HepG2 (cell line): ENCODE measurements around the gene NUDCD2. TPM values are rescaled to one million over a fixed set of nuclear protein-coding genes. Genes with fewer than 3 reads are reported as not detected.
A peak's percentile ranks its signal among the peaks of the same experiment; 100 is the strongest.

Source experiments
- AKNA ChIP-seq: sonication (generic); formaldehyde crosslinking; IDR thresholded peaks from 2 replicates; pipeline ENCODE4 v1.4.0; 2020; ENCODE audit warnings: missing genetic modification reagents, borderline replicate concordance
- CBFB ChIP-seq: sonication (generic); formaldehyde crosslinking; IDR thresholded peaks from 2 replicates; pipeline ENCODE4 v1.4.0; 2020; ENCODE audit warnings: missing genetic modification reagents
- ETS1 ChIP-seq: sonication (generic); formaldehyde crosslinking; IDR thresholded peaks from 2 replicates; pipeline ENCODE4 v1.4.0; 2020; ENCODE audit warnings: missing genetic modification reagents
- FOXK1 ChIP-seq: sonication (generic); formaldehyde crosslinking; IDR thresholded peaks from 2 replicates; pipeline ENCODE4 v1.4.0; 2020; ENCODE audit warnings: low read depth, missing genetic modification reagents, borderline replicate concordance
- FOXP1 ChIP-seq, 2 experiments: fragments of 450-650 bp in 1 of 2; IDR thresholded peaks; 2 replicates each; pipeline ENCODE4 v1.6.1; 2017 to 2018; ENCODE audit warnings: antibody characterized with exemption in 1 of 2
- HOXD1 ChIP-seq: sonication (generic); formaldehyde crosslinking; IDR thresholded peaks from 2 replicates; pipeline ENCODE4 v1.5.0; 2020; ENCODE audit warnings: missing genetic modification reagents
- NBN ChIP-seq: fragments of 450-650 bp; conservative IDR thresholded peaks from 2 replicates; pipeline ENCODE4 v1.6.1; 2017
- SMAD1 ChIP-seq: sonication (generic); formaldehyde crosslinking; IDR thresholded peaks from 2 replicates; pipeline ENCODE4 v1.4.0; 2020; ENCODE audit warnings: missing genetic modification reagents, low read depth, mild to moderate bottlenecking, borderline replicate concordance
- SMAD9 ChIP-seq: sonication (generic); formaldehyde crosslinking; IDR thresholded peaks from 2 replicates; pipeline ENCODE4 v1.5.1; 2020; ENCODE audit warnings: mild to moderate bottlenecking, missing genetic modification reagents
- SPEN ChIP-seq: sonication (generic); formaldehyde crosslinking; IDR thresholded peaks from 2 replicates; pipeline ENCODE4 v1.5.1; 2020; ENCODE audit warnings: low read depth, mild to moderate bottlenecking, missing genetic modification reagents
- TRIM22 ChIP-seq: fragments of 450-650 bp; IDR thresholded peaks from 2 replicates; pipeline ENCODE4 v1.6.1; 2017
- ZKSCAN5 ChIP-seq: sonication (generic); formaldehyde crosslinking; IDR thresholded peaks from 2 replicates; pipeline ENCODE4 v1.5.1; 2020; ENCODE audit warnings: mild to moderate bottlenecking, missing genetic modification reagents
- ZNF280B ChIP-seq: sonication (generic); formaldehyde crosslinking; IDR thresholded peaks from 2 replicates; pipeline ENCODE4 v1.5.0; 2020; ENCODE audit warnings: missing genetic modification reagents, mild to moderate bottlenecking, borderline replicate concordance
- ZNF382 ChIP-seq: sonication (generic); formaldehyde crosslinking; IDR thresholded peaks from 2 replicates; pipeline ENCODE4 v1.5.0; 2020; ENCODE audit warnings: missing genetic modification reagents, mild to moderate bottlenecking, borderline replicate concordance
- ZNF530 ChIP-seq: sonication (generic); formaldehyde crosslinking; IDR thresholded peaks from 2 replicates; pipeline ENCODE4 v1.5.0; 2020; ENCODE audit warnings: low read depth, mild to moderate bottlenecking, missing genetic modification reagents
- ZNF576 ChIP-seq: sonication (generic); formaldehyde crosslinking; IDR thresholded peaks from 2 replicates; pipeline ENCODE4 v1.4.0; 2020; ENCODE audit warnings: mild to moderate bottlenecking, missing genetic modification reagents
- ZNF639 ChIP-seq: conservative IDR thresholded peaks from 2 replicates; pipeline ENCODE4 v1.6.1; 2018; ENCODE audit warnings: missing genetic modification reagents
- ZSCAN9 ChIP-seq: IDR thresholded peaks from 2 replicates; pipeline ENCODE4 v1.6.1; 2016; ENCODE audit warnings: borderline replicate concordance
- polyA plus RNA-seq, 8 experiments: library from polyadenylated mRNA; depleted of rRNA in 3 of 8; stranded (reverse) in 7 of 8; unstranded in 1 of 8; fragments of >200 nt; fragmentation: Illumina TruSeq in 4 of 8; extraction: Trizol in 4 of 8; gene quantifications; 2 replicates each; pipeline versions ENCODE4 v1.2.1 to v1.2.3, GENCODE V29; 2011 to 2016; ENCODE audit warnings: low read depth in 4 of 8, missing spikeins in 1 of 8, mixed read lengths in 1 of 8; ENCODE audit not compliant: insufficient read depth in 1 of 8
- total RNA-seq, 5 experiments: library from RNA; depleted of rRNA; stranded (reverse); fragments of >200 nt; fragmentation: Illumina TruSeq; extraction: Trizol; gene quantifications; 2 replicates each; pipeline ENCODE4 v1.2.3, GENCODE V29; 2016; ENCODE audit warnings: low read depth in 1 of 5

NUDCD2 gene
- total and polyA plus RNA-seq, 2 of the 13 experiments (the other 11 are each of a cell fraction or from before 2014, with no cell fraction given): 14.8 to 39.2 TPM

DNA sequence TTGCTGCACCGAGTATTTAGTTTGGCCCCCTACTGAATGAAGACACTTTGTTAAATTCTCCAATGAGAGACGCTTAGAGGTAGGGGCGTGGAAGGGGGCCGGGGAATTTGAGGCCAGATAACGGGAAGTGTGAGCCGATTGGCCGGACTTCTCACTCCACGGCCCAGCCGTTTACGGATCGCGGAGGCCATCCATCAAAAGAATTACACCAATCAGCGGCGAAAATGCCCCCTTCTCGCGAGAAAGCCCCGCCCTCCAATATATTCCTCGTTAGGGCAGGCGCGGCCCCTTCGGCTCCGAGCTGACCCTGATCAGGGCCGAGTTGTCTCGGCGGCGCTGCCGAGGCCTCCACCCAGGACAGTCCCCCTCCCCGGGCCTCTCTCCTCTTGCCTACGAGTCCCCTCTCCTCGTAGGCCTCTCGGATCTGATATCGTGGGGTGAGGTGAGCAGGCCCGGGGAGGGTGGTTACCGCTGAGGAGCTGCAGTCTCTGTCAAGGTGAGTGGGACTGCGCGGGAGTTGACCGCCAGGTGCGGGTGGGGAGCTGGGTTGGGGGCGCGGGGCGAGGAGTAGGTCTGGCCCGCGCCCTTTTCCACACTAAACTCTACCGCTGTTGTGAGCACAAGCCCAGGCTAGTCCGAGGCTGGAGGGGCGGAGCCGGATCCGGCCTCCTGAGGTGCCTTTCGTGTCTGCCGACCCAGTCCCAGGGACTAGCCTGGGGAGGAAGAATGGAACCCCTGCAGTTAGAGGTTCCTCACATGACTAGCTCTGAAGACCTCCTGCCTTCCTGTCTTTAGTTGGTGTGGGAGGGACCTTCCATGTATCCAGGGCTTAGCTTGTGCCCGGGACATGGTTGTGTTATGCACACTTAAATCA is 22.4 kb downstream of the NUDCD2 start, which contains the start of gene CCNG1 (continued):
- TF ChIP-seq ZNF280B (CRISPR knock-in tag): no peak; the same call in 1 of the 2 replicates
- no peak for TF ChIP-seq SMAD9 (CRISPR knock-in tag)
- peak; percentile 81 for TF ChIP-seq SPEN
- TF ChIP-seq ETS1 (CRISPR knock-in tag): no peak
- TF ChIP-seq HOXD1: peak; percentile 58
- no peak for TF ChIP-seq FOXP1 (IDR thresholded peaks at IDR 0.05)
- no peak for TF ChIP-seq FOXP1 (CRISPR knock-in tag; IDR thresholded peaks at IDR 0.05)
- no peak for TF ChIP-seq ZNF576 (CRISPR knock-in tag)
- peak; percentile 9; the same call in 1 of the 2 replicates for TF ChIP-seq FOXK1 (CRISPR knock-in tag)
- no peak; the same call in none of the 2 replicates for TF ChIP-seq CBFB (CRISPR knock-in tag)
- no peak for TF ChIP-seq NBN
- TF ChIP-seq AKNA: no peak
- peak; percentile 57; the same call in 1 of the 2 replicates for TF ChIP-seq SMAD1 (CRISPR knock-in tag)
- TF ChIP-seq ZKSCAN5 (CRISPR knock-in tag): no peak
- TF ChIP-seq ZNF530 (CRISPR knock-in tag): no peak
- 0 out of 2 replicates have a peak, but pooled peaks have one; percentile 50 for TF ChIP-seq ZSCAN9
- TF ChIP-seq ZNF639 (CRISPR knock-in tag): no peak
- TF ChIP-seq ZNF382: no peak
- TF ChIP-seq TRIM22: no peak
